ENCODE measurements around the gene PPM1G. TPM values are rescaled to one million over a fixed set of nuclear protein-coding genes. Genes with fewer than 3 reads are reported as not detected.
"Not testable (repeated sequence)": the region's sequence is repeated elsewhere in the genome, so short reads cannot be mapped to it uniquely, and the experiment has no call there.

Gene PPM1G
- total RNA-seq, 2 experiments from 2014 or later, result 92.3 to 101 TPM

- CTCF ChIA-PET, result interaction anchor here (0.6 to 4.0 kb wide), 12 partner anchors 9 to 314 kb away, joined by 3 to 22 read pairs (median 4); partner anchors contain the start of gene GTF3C2
- DNase-seq, result no peak
- intact Hi-C loops (cut with micrococcal nuclease), result loop anchor here (1.0 to 5.0 kb wide), 15 partner anchors 11 to 319 kb away; partner anchors contain the start of genes ATRAID, CAD, CCDC121 and GPN1
- Mint-ChIP-seq H3K4me3 (peak overlapping the region; percentile 83), H3K27me3 (ENCODE audit: low read depth) (no peaks in the 10 kb centered on the region), H3K36me3 (ENCODE audit: low read depth) (peaks cover 27% of the 10 kb centered on the region), H3K9me3 (no peaks in the 10 kb centered on the region), H3K4me1 (ENCODE audit: low read depth) (peaks cover 30% of the 10 kb centered on the region), H3K27ac (peak overlapping the region; percentile 95)
These were observed 39.8 kb downstream of the PPM1G start for GRCh38 chr2:27369471-27370025.

- Mint-ChIP-seq H3K36me3 (ENCODE audit: low read depth) (peaks cover 17% of the 10 kb centered on the region), H3K4me1 (ENCODE audit: low read depth) (peaks cover 12% of the 10 kb centered on the region), H3K27ac (peak overlapping the region; percentile 34), H3K9me3 (no peaks in the 10 kb centered on the region), H3K27me3 (ENCODE audit: low read depth) (no peaks in the 10 kb centered on the region), H3K4me3 (no peak overlapping the region)
- no peak for DNase-seq
- intact Hi-C loops (cut with micrococcal nuclease), result no loop called here
- CTCF ChIA-PET, result interaction anchor here (1.1 to 2.1 kb wide), 2 partner anchors 42 to 67 kb away, joined by 3 to 7 read pairs; no protein-coding TSS in a partner anchor
These were observed 45.5 kb downstream of the PPM1G start for GRCh38 chr2:27363933-27364332.

- H3K9me3 Mint-ChIP-seq, result no peaks in the 10 kb centered on the region
- CTCF ChIA-PET, result interaction anchor here (1.1 to 2.1 kb wide), 3 partner anchors 41 to 321 kb away, joined by 3 to 7 read pairs (median 3); no protein-coding TSS in a partner anchor
- intact Hi-C loops (cut with micrococcal nuclease), result no loop called here
- H3K36me3 Mint-ChIP-seq (ENCODE audit: low read depth), result peaks cover 23% of the 10 kb centered on the region
- no peaks in the 10 kb centered on the region for H3K27me3 Mint-ChIP-seq (ENCODE audit: low read depth)
- no peak overlapping the region for H3K4me3 Mint-ChIP-seq
- no peak overlapping the region for H3K27ac Mint-ChIP-seq
- no peak for DNase-seq
- peaks cover 15% of the 10 kb centered on the region for H3K4me1 Mint-ChIP-seq (ENCODE audit: low read depth)
These were observed 46.5 kb downstream of the PPM1G start for GRCh38 chr2:27362678-27363420.

- Mint-ChIP-seq H3K27ac (peak within 1 kb of the TSS; percentile 99), H3K9me3 (no peaks in the 10 kb centered on the region), H3K4me3 (peak within 1 kb of the TSS; percentile 99), H3K27me3 (ENCODE audit: low read depth) (no peaks in the 10 kb centered on the region), H3K36me3 (ENCODE audit: low read depth) (peaks cover 26% of the 10 kb centered on the region), H3K4me1 (ENCODE audit: low read depth) (peaks cover 59% of the 10 kb centered on the region)
- CTCF ChIA-PET, result interaction anchor here (0.6 to 1.8 kb wide), 2 partner anchors 11 to 14 kb away, joined by 3 to 6 read pairs; partner anchors contain the start of genes EIF2B4 and SNX17
- intact Hi-C loops (cut with micrococcal nuclease), result loop anchor here (1.0 to 5.0 kb wide), 9 partner anchors 14 to 1324 kb away; partner anchors contain the start of genes ATRAID, EIF2B4, IFT172 and MPV17
- peak; percentile 94 for DNase-seq
These were observed 52.8 kb downstream of the PPM1G start, which contains the start of gene GTF3C2 for GRCh38 chr2:27356382-27357181. GTF3C2 (minus strand) TSS chr2:27356764; CDS start chr2:27343554, 13,210 bp downstream.

- H3K36me3 Mint-ChIP-seq (ENCODE audit: low read depth), result peaks cover 24% of the 10 kb centered on the region
- no peaks in the 10 kb centered on the region for H3K9me3 Mint-ChIP-seq
- CTCF ChIA-PET, result interaction anchor here (1.8 kb wide), 1 partner anchor 14 kb away, joined by 6 read pairs; the partner anchor contains the start of genes EIF2B4 and SNX17
- peak; percentile 56 for DNase-seq
- peaks cover 62% of the 10 kb centered on the region for H3K4me1 Mint-ChIP-seq (ENCODE audit: low read depth)
- no peaks in the 10 kb centered on the region for H3K27me3 Mint-ChIP-seq (ENCODE audit: low read depth)
- intact Hi-C loops (cut with micrococcal nuclease), result loop anchor here (1.0 to 5.0 kb wide), 9 partner anchors 14 to 1324 kb away; partner anchors contain the start of genes ATRAID, EIF2B4, IFT172 and MPV17
- peak overlapping the region; percentile 99 for H3K27ac Mint-ChIP-seq
- peak overlapping the region; percentile 99 for H3K4me3 Mint-ChIP-seq
These were observed 53.4 kb downstream of the PPM1G start for GRCh38 chr2:27356056-27356381.

GRCh38 chr2:27354597-27354927 lies 54.8 kb downstream of the PPM1G start:
- Mint-ChIP-seq H3K4me3 (no peak overlapping the region), H3K4me1 (ENCODE audit: low read depth) (peaks cover 63% of the 10 kb centered on the region), H3K27me3 (ENCODE audit: low read depth) (no peaks in the 10 kb centered on the region), H3K9me3 (no peaks in the 10 kb centered on the region), H3K27ac (no peak overlapping the region), H3K36me3 (ENCODE audit: low read depth) (peaks cover 23% of the 10 kb centered on the region)
- no peak for DNase-seq
- intact Hi-C loops (cut with micrococcal nuclease), result no loop called here
- CTCF ChIA-PET, result interaction anchor here (0.6 to 3.4 kb wide), 2 partner anchors 14 to 269 kb away, joined by 3 to 22 read pairs; partner anchors contain the start of genes EIF2B4 and SNX17

GRCh38 chr2:27353762-27354596 lies 55.4 kb downstream of the PPM1G start:
- H3K4me1 Mint-ChIP-seq (ENCODE audit: low read depth), result peaks cover 65% of the 10 kb centered on the region
- intact Hi-C loops (cut with micrococcal nuclease), result no loop called here
- no peaks in the 10 kb centered on the region for H3K27me3 Mint-ChIP-seq (ENCODE audit: low read depth)

GRCh38 chr2:27353386-27353761 lies 56.0 kb downstream of the PPM1G start:
- intact Hi-C loops (cut with micrococcal nuclease); DNase-seq; H3K9me3 Mint-ChIP-seq; H3K4me3 Mint-ChIP-seq; H3K27ac Mint-ChIP-seq; H3K27me3 Mint-ChIP-seq (ENCODE audit: low read depth): not testable (repeated sequence)
- CTCF ChIA-PET, result interaction anchor here (0.6 to 3.4 kb wide), 3 partner anchors 15 to 74 kb away, joined by 3 to 22 read pairs (median 4); partner anchors contain the start of genes EIF2B4 and SNX17
- Mint-ChIP-seq H3K36me3 (ENCODE audit: low read depth) (peaks cover 21% of the 10 kb centered on the region), H3K4me1 (ENCODE audit: low read depth) (peaks cover 62% of the 10 kb centered on the region)

More at GRCh38 chr2:27353762-27354596, 55.4 kb downstream of the PPM1G start:
- DNase-seq, result no peak
- CTCF ChIA-PET, result interaction anchor here (0.6 to 3.4 kb wide), 3 partner anchors 15 to 270 kb away, joined by 3 to 22 read pairs (median 4); partner anchors contain the start of genes EIF2B4 and SNX17
- no peaks in the 10 kb centered on the region for H3K9me3 Mint-ChIP-seq
- H3K36me3 Mint-ChIP-seq (ENCODE audit: low read depth), result peaks cover 23% of the 10 kb centered on the region
- no peak overlapping the region for H3K4me3 Mint-ChIP-seq
- H3K27ac Mint-ChIP-seq, result no peak overlapping the region

GRCh38 chr2:27351802-27352598 lies 57.4 kb downstream of the PPM1G start:
- peaks cover 58% of the 10 kb centered on the region for H3K4me1 Mint-ChIP-seq (ENCODE audit: low read depth)
- peak overlapping the region; percentile 13 for H3K27ac Mint-ChIP-seq
- H3K9me3 Mint-ChIP-seq, result no peaks in the 10 kb centered on the region
- H3K36me3 Mint-ChIP-seq (ENCODE audit: low read depth), result peaks cover 15% of the 10 kb centered on the region
- CTCF ChIA-PET, result interaction anchor here (0.7 to 3.4 kb wide), 4 partner anchors 17 to 72 kb away, joined by 3 to 22 read pairs (median 4); partner anchors contain the start of genes EIF2B4, MPV17 and SNX17
- no peak for DNase-seq
- no peak overlapping the region for H3K4me3 Mint-ChIP-seq
- no peaks in the 10 kb centered on the region for H3K27me3 Mint-ChIP-seq (ENCODE audit: low read depth)
- intact Hi-C loops (cut with micrococcal nuclease), result no loop called here

- Mint-ChIP-seq H3K36me3 (ENCODE audit: low read depth) (peaks cover 5% of the 10 kb centered on the region), H3K9me3 (no peaks in the 10 kb centered on the region), H3K27ac (no peak overlapping the region), H3K4me3 (no peak overlapping the region), H3K27me3 (ENCODE audit: low read depth) (no peaks in the 10 kb centered on the region), H3K4me1 (ENCODE audit: low read depth) (peaks cover 51% of the 10 kb centered on the region)
- no peak for DNase-seq
- intact Hi-C loops (cut with micrococcal nuclease), result no loop called here
- CTCF ChIA-PET, result interaction anchor here (0.8 kb wide), 1 partner anchor 88 kb away, joined by 3 read pairs; no protein-coding TSS in a partner anchor
These were observed 59.2 kb downstream of the PPM1G start for GRCh38 chr2:27350106-27350693.

Data from activated naive CD4-positive, alpha-beta T cell treated with anti-CD3 and anti-CD28 coated beads for 36 hours (primary cell).